ENCODE results near the gene GSTCD. TPM values are rescaled to one million over a fixed set of nuclear protein-coding genes. Genes with fewer than 3 reads are reported as not detected.
"Not testable (repeated sequence)": the region's sequence is repeated elsewhere in the genome, so short reads cannot be mapped to it uniquely, and the experiment has no call there.

The GSTCD gene
- polyA plus RNA-seq, 3 donors, result 0.95 to 2.9 (median 2.2) TPM

- no peak overlapping the region for H3K27ac ChIP-seq (ENCODE audit: low read depth, low read length)
- 71 to 93% (median 93%) methylated on average over 3 of the region's 3 CpGs for WGBS, 3 donors
Observed at GRCh38 chr4:105851196-105851595, 142.6 kb downstream of the GSTCD start.

- 94 to 100% (median 97%) methylated on average over 2 of the region's 2 CpGs for WGBS, 3 donors
- not testable (repeated sequence) for H3K27ac ChIP-seq (ENCODE audit: low read depth, low read length)
Observed at GRCh38 chr4:105852230-105852629, 143.6 kb downstream of the GSTCD start.

GRCh38 chr4:105858466-105859040, 150.0 kb downstream of the GSTCD start:
- 94 to 99% (median 97%) methylated on average over 10 of the region's 10 CpGs for WGBS, 3 donors

GRCh38 chr4:105859233-105859632, 150.6 kb downstream of the GSTCD start:
- WGBS, 3 donors, result 50 to 67% (median 51%) methylated on average over 1 of the region's 1 CpG
- no peak overlapping the region for H3K27ac ChIP-seq (ENCODE audit: low read depth, low read length)

More at GRCh38 chr4:105858466-105859040, 150.0 kb downstream of the GSTCD start:
- no peak overlapping the region for H3K27ac ChIP-seq (ENCODE audit: low read depth, low read length)

- H3K27ac ChIP-seq (ENCODE audit: low read depth, low read length), result no peak overlapping the region
- 81 to 91% (median 88%) methylated on average over 3 of the region's 3 CpGs for WGBS, 3 donors
Observed at GRCh38 chr4:105870963-105871362, 162.4 kb downstream of the GSTCD start.

- no peak overlapping the region for H3K27ac ChIP-seq (ENCODE audit: low read depth, low read length)
- 74 to 83% (median 79%) methylated on average over 2 of the region's 2 CpGs for WGBS, 3 donors
Observed at GRCh38 chr4:105871997-105872396, 163.4 kb downstream of the GSTCD start.

GRCh38 chr4:105875233-105875632, 166.6 kb downstream of the GSTCD start:
- no peak overlapping the region for H3K27ac ChIP-seq (ENCODE audit: low read depth, low read length)

- no peak overlapping the region for H3K27ac ChIP-seq (ENCODE audit: low read depth, low read length)
- 32 to 70% (median 60%) methylated on average over 2 of the region's 2 CpGs for WGBS, 3 donors
Observed at GRCh38 chr4:105878668-105879067, 170.1 kb downstream of the GSTCD start.

GRCh38 chr4:105887508-105887907, 178.9 kb downstream of the GSTCD start:
- no peak overlapping the region for H3K27ac ChIP-seq (ENCODE audit: low read depth, low read length)

GRCh38 chr4:105894660-105895582, 186.3 kb downstream of the GSTCD start, which contains the start of gene NPNT:
NPNT (plus strand) TSS chr4:105895471; CDS start chr4:105895653, 182 bp downstream.
- 1 to 3% (median 2%) methylated on average over 23 to 56 of the region's 56 CpGs for WGBS, 3 donors

More at GRCh38 chr4:105887508-105887907, 178.9 kb downstream of the GSTCD start:
- WGBS, 3 donors, result 68 to 90% (median 81%) methylated on average over 2 of the region's 2 CpGs

GRCh38 chr4:105895583-105896460, 187.2 kb downstream of the GSTCD start:
- WGBS, 3 donors, result 1 to 3% (median 2%) methylated on average over 76 to 84 of the region's 84 CpGs
- no peak overlapping the region for H3K27ac ChIP-seq (ENCODE audit: low read depth, low read length)

More at GRCh38 chr4:105894660-105895582, 186.3 kb downstream of the GSTCD start, which contains the start of gene NPNT:
- no peak within 1 kb of the TSS for H3K27ac ChIP-seq (ENCODE audit: low read depth, low read length)

- WGBS, 3 donors, result 3 to 5% (median 4%) methylated on average over 22 of the region's 22 CpGs
Observed at GRCh38 chr4:105896461-105896942, 187.9 kb downstream of the GSTCD start.

More at GRCh38 chr4:105896461-105896942, 187.9 kb downstream of the GSTCD start:
- no peak overlapping the region for H3K27ac ChIP-seq (ENCODE audit: low read depth, low read length)

Other genes with a start within 250 kb of the GSTCD start
- 10 to 100 TPM; 32.7 to 66.4 (median 53.0) TPM for gene PPA2, start 234.7 kb upstream of the GSTCD start, polyA plus RNA-seq
- gene ARHGEF38, start 156.2 kb upstream of the GSTCD start, polyA plus RNA-seq, result 1 to 10 TPM in 1 of 3 donors, under 1 TPM in 1, not detected in 1; 0.06 to 2.7 TPM
- 10 to 100 TPM in 2 of 3 donors, 1 to 10 TPM in 1; 7.9 to 17.1 (median 13.5) TPM for gene INTS12, start 95 bp upstream of the GSTCD start, polyA plus RNA-seq
- gene NPNT, start 186.7 kb downstream of the GSTCD start, polyA plus RNA-seq, result 10 to 100 TPM in 2 of 3 donors, 1 to 10 TPM in 1; 3.2 to 20.4 (median 12.7) TPM